GM12878 (cell line): ENCODE results near the gene EPS8L1. TPM values are rescaled to one million over a fixed set of nuclear protein-coding genes. Genes with fewer than 3 reads are reported as not detected.
A peak's percentile ranks its signal among the peaks of the same experiment; 100 is the strongest.

Experiments
- ATAC-seq: fragments of 200-7000 bp; cut with Tn5 transposase; 3 replicates; pipeline ENCODE4 v1.9.1; 2020; ENCODE audit warnings: mild to moderate bottlenecking, moderate library complexity
- BruUV-seq: library from RNA; stranded (reverse); fragments of 400-500 nt; replicated peaks from 2 replicates; lab custom pipeline; 2021; lab: Mats Ljungman, UMichigan
- CTCF ChIA-PET: fragments of 300-600 bp; sonication (Branson Sonifier 250); formaldehyde crosslinking; extraction: SDS; loops from one replicate; lab custom pipeline; 2021; ENCODE audit warnings: inconsistent platforms; lab: Yijun Ruan, JAX
- POLR2A ChIA-PET: fragments of 350-600 bp; formaldehyde crosslinking; extraction: SDS; loops from one replicate; lab custom pipeline; 2021; ENCODE audit warnings: inconsistent platforms; lab: Charles Lee
- RAD21 ChIA-PET: fragments of 300-600 bp; sonication (Branson Sonifier 250); formaldehyde crosslinking; loops from one replicate; lab custom pipeline; 2023; ENCODE audit warnings: antibody characterized with exemption; ENCODE audit not compliant: unreplicated experiment; lab: Charles Lee
- SMC1A ChIA-PET: fragments of 300-600 bp; sonication (Branson Sonifier 250); formaldehyde crosslinking; loops from one replicate; lab custom pipeline; 2023; ENCODE audit not compliant: unreplicated experiment, uncharacterized antibody; lab: Charles Lee
- DNase-seq: peaks from one replicate; pipeline ENCODE4 v3.0.0-alpha.2; 2011; ENCODE audit warnings: low read depth, low spot score
- FAIRE-seq: peaks from 3 replicates; lab custom pipeline; 2011; peaks lifted over from hg19 to GRCh38; lab: Jason Lieb, UNC
- H2AFZ ChIP-seq: 2 replicates; pipeline ENCODE4 v1.6.0; 2011; ENCODE audit warnings: low read depth, low read length, control low read depth; ENCODE audit not compliant: control insufficient read depth
- H3K27ac ChIP-seq: 2 replicates; pipeline ENCODE4 v1.5.1; 2011; ENCODE audit warnings: control low read depth; ENCODE audit not compliant: control insufficient read depth, insufficient read depth
- H3K27me3 ChIP-seq, 2 experiments: replicated peaks in 1 of 2; 2 replicates each; pipeline versions ENCODE4 v1.6.0 to v1.6.1; 2011; ENCODE audit warnings: low read length in 1 of 2; ENCODE audit not compliant: control insufficient read depth in 2 of 2, insufficient read depth in 2 of 2
- H3K36me3 ChIP-seq, 2 experiments: 2 replicates each; pipeline ENCODE4 v1.5.1; 2011; ENCODE audit warnings: low read length in 1 of 2; ENCODE audit not compliant: control insufficient read depth in 2 of 2, insufficient read depth in 2 of 2
- H3K4me1 ChIP-seq: 2 replicates; pipeline ENCODE4 v1.6.1; 2011; ENCODE audit warnings: mild to moderate bottlenecking, low read length, moderate library complexity, mixed read lengths; ENCODE audit not compliant: control insufficient read depth, insufficient read depth
- H3K4me2 ChIP-seq: 2 replicates; pipeline ENCODE4 v1.6.0; 2011; ENCODE audit warnings: control low read depth; ENCODE audit not compliant: control insufficient read depth, insufficient read depth
- H3K4me3 ChIP-seq: fragments of 200-600 bp; sonication (generic); 2 replicates; pipeline ENCODE4 v1.5.1; 2016
- H3K79me2 ChIP-seq: 2 replicates; pipeline ENCODE4 v1.6.0; 2011; ENCODE audit warnings: low read length; ENCODE audit not compliant: control insufficient read depth, insufficient read depth
- H3K9ac ChIP-seq: 2 replicates; pipeline ENCODE4 v1.8.0; 2011; ENCODE audit warnings: low read length, control low read depth, mixed read lengths; ENCODE audit not compliant: control insufficient read depth, insufficient read depth
- H3K9me3 ChIP-seq: replicated peaks from 3 replicates; pipeline ENCODE4 v1.5.1; 2011; ENCODE audit warnings: mild to moderate bottlenecking, low read length; ENCODE audit not compliant: control insufficient read depth, insufficient read depth
- H4K20me1 ChIP-seq: 2 replicates; pipeline ENCODE4 v1.6.0; 2011; ENCODE audit not compliant: control insufficient read depth, insufficient read depth
- HDAC6 ChIP-seq: fragments of 200-600 bp; sonication (generic); IDR thresholded peaks from one replicate; pipeline ENCODE4 v1.8.0; 2017; ENCODE audit warnings: antibody characterized with exemption; ENCODE audit not compliant: unreplicated experiment
- HSF1 ChIP-seq: fragments of 150-350 bp; IDR thresholded peaks from 2 replicates; pipeline ENCODE4 v1.6.1; 2014; ENCODE audit warnings: mild to moderate bottlenecking, low read depth, low read length
- MXI1 ChIP-seq: fragments of 150-350 bp; IDR thresholded peaks from 2 replicates; pipeline ENCODE4 v1.6.1; 2011; ENCODE audit warnings: low read depth, mild to moderate bottlenecking, inconsistent platforms, low read length, improper control_type of control experiment
- PAX8 ChIP-seq: fragments of 450-650 bp; IDR thresholded peaks from 2 replicates; pipeline ENCODE4 v1.6.1; 2017; ENCODE audit warnings: mild to moderate bottlenecking, moderate library complexity
- POU2F2 ChIP-seq: IDR thresholded peaks from 3 replicates; pipeline ENCODE4 v1.6.1; 2011; ENCODE audit warnings: low read depth, mild to moderate bottlenecking, low read length, borderline replicate concordance
- SIX5 ChIP-seq: IDR thresholded peaks from 2 replicates; pipeline ENCODE4 v1.6.1; 2011; ENCODE audit warnings: mild to moderate bottlenecking, low read depth, low read length, moderate library complexity; ENCODE audit not compliant: severe bottlenecking
- USF1 ChIP-seq: IDR thresholded peaks from 2 replicates; pipeline ENCODE4 v1.6.1; 2011; ENCODE audit warnings: borderline replicate concordance, low read depth, mild to moderate bottlenecking, moderate library complexity, mixed read lengths, low read length; ENCODE audit not compliant: insufficient read depth; ENCODE audit errors: extremely low read length
- YY1 ChIP-seq: IDR thresholded peaks from 2 replicates; pipeline ENCODE4 v1.6.1; 2011; ENCODE audit warnings: low read depth, mild to moderate bottlenecking, low read length
- WGBS: methylation state at CpG from one replicate; pipeline ENCODE4 v1.1.6; 2016; ENCODE audit warnings: low lambda C conversion rate; ENCODE audit not compliant: insufficient replicate concordance, insufficient coverage; ENCODE audit errors: missing lambda C conversion rate; 5-methylcytosine and 5-hydroxymethylcytosine counted together
- in situ Hi-C: fragments of 300-500 bp; cut with MboI; formaldehyde crosslinking; loops from 9 replicates; pipeline ENCODE4 v1.14.3; 2018; ENCODE audit warnings: mixed read lengths
- intact Hi-C: fragments of 100-400 bp; cut with micrococcal nuclease; formaldehyde crosslinking; loops from one replicate; pipeline ENCODE4 v1.14.2; 2022; ENCODE audit not compliant: unreplicated experiment
- polyA plus RNA-seq, 11 experiments: library from polyadenylated mRNA; depleted of rRNA in 4 of 11; unstranded in 6 of 11; stranded (reverse) in 5 of 11; fragments of >200 nt; fragmentation: Nextera tagmentation in 4 of 11; fragmentation: Illumina TruSeq in 1 of 11; extraction: Ambion mirVana in 4 of 11; extraction: Trizol in 1 of 11; gene quantifications; 1 replicate in 1 of 11; 2 replicates in 10 of 11; pipeline versions ENCODE4 v1.2.1 to v1.2.3, GENCODE V29; 2011 to 2016; ENCODE audit warnings: inconsistent platforms in 2 of 11, missing spikeins in 2 of 11, low read depth in 1 of 11
- total RNA-seq, 4 experiments: library from RNA; depleted of rRNA in 3 of 4; stranded (reverse); fragments of >200 nt in 3 of 4; fragmentation: Illumina TruSeq in 1 of 4; extraction: Trizol in 1 of 4; gene quantifications; 2 replicates each; pipeline versions ENCODE4 v1.2.1 to v1.2.3, GENCODE V29; 2013 to 2021
- TF ChIP-seq, protein P1 (sequence below): fragments of 450-650 bp; IDR thresholded peaks from 2 replicates; pipeline ENCODE4 v1.6.1; 2017; ENCODE audit warnings: mild to moderate bottlenecking, low read depth, inconsistent platforms; ENCODE audit not compliant: poor library complexity, severe bottlenecking
- TF ChIP-seq, protein P2 (sequence below): fragments of 450-650 bp; IDR thresholded peaks from 2 replicates; pipeline ENCODE4 v1.6.1; 2017; ENCODE audit warnings: mild to moderate bottlenecking, moderate library complexity

Gene EPS8L1
- total and polyA plus RNA-seq, 10 of the 15 experiments (the other 5 are each of a cell fraction or from before 2014, with no cell fraction given) = 0.68 to 2.2 (median 0.96) TPM; not detected in 2

DNA sequence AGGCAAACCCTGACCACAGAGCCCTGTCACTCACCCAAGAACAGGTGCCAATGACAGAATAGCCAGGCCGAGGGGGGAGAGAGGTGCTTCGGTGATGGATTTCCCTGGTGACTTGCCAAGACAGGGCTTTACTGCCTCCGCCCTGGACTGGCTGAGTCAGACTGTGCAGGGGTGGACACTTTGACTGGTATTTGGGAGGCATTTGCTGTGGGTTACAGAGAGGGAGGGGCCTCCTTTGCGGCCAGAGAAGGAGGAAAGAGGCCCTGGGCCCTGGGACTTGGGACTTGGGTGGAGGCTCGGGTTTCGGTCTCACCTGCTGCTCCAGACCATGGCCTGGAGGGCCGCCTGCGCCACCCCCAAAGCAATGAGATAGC is 4.6 kb upstream of the EPS8L1 start:
- TF ChIP-seq POU2F2 (no peak), HSF1 (no peak), MXI1 (no peak), SIX5 (no peak), YY1 (no peak), HDAC6 (no peak), USF1 (no peak), PAX8 (no peak)
- TF ChIP-seq, protein P1, sequence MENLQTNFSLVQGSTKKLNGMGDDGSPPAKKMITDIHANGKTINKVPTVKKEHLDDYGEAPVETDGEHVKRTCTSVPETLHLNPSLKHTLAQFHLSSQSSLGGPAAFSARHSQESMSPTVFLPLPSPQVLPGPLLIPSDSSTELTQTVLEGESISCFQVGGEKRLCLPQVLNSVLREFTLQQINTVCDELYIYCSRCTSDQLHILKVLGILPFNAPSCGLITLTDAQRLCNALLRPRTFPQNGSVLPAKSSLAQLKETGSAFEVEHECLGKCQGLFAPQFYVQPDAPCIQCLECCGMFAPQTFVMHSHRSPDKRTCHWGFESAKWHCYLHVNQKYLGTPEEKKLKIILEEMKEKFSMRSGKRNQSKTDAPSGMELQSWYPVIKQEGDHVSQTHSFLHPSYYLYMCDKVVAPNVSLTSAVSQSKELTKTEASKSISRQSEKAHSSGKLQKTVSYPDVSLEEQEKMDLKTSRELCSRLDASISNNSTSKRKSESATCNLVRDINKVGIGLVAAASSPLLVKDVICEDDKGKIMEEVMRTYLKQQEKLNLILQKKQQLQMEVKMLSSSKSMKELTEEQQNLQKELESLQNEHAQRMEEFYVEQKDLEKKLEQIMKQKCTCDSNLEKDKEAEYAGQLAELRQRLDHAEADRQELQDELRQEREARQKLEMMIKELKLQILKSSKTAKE = no peak
- TF ChIP-seq, protein P2, sequence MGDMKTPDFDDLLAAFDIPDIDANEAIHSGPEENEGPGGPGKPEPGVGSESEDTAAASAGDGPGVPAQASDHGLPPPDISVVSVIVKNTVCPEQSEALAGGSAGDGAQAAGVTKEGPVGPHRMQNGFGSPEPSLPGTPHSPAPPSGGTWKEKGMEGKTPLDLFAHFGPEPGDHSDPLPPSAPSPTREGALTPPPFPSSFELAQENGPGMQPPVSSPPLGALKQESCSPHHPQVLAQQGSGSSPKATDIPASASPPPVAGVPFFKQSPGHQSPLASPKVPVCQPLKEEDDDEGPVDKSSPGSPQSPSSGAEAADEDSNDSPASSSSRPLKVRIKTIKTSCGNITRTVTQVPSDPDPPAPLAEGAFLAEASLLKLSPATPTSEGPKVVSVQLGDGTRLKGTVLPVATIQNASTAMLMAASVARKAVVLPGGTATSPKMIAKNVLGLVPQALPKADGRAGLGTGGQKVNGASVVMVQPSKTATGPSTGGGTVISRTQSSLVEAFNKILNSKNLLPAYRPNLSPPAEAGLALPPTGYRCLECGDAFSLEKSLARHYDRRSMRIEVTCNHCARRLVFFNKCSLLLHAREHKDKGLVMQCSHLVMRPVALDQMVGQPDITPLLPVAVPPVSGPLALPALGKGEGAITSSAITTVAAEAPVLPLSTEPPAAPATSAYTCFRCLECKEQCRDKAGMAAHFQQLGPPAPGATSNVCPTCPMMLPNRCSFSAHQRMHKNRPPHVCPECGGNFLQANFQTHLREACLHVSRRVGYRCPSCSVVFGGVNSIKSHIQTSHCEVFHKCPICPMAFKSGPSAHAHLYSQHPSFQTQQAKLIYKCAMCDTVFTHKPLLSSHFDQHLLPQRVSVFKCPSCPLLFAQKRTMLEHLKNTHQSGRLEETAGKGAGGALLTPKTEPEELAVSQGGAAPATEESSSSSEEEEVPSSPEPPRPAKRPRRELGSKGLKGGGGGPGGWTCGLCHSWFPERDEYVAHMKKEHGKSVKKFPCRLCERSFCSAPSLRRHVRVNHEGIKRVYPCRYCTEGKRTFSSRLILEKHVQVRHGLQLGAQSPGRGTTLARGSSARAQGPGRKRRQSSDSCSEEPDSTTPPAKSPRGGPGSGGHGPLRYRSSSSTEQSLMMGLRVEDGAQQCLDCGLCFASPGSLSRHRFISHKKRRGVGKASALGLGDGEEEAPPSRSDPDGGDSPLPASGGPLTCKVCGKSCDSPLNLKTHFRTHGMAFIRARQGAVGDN = no peak
- TF ChIP-seq, all 136 proteins: peak for 0
- Histone ChIP-seq H4K20me1 (no peaks in the 10 kb centered on the region), H3K4me1 (peaks cover 3% of the 10 kb centered on the region), H3K27ac (no peak overlapping the region), H3K4me3 (no peak overlapping the region), H3K9me3 (no peaks in the 10 kb centered on the region), H3K79me2 (no peaks in the 10 kb centered on the region), H3K4me2 (no peak overlapping the region), H3K9ac (no peak overlapping the region), H2AFZ (no peak overlapping the region), H3K36me3 (no peaks in the 10 kb centered on the region), H3K27me3 (no peaks in the 10 kb centered on the region; a peak in 1 of 4 replicates)
- SMC1A ChIA-PET = no interaction called here
- 48% methylated on average over 8 of the region's 8 CpGs for whole genome bisulfite sequencing
- CTCF ChIA-PET = no interaction called here
- no peak for DNase-seq
- no TSS peak for BruUV-seq
- FAIRE-seq = no peak
- POLR2A ChIA-PET = interaction anchor here (0.6 kb wide), 1 partner anchor 73 kb away, joined by 3 read pairs; no protein-coding TSS in a partner anchor
- RAD21 ChIA-PET = interaction anchor here (0.6 kb wide), 1 partner anchor 513 kb away, joined by 3 read pairs; no protein-coding TSS in a partner anchor
- in situ Hi-C loops = no loop called here
- intact Hi-C loops = no loop called here
- peak; percentile 27; the same call in 1 of the 3 replicates for ATAC-seq
